ENCODE data around the gene LRRC38. TPM values are rescaled to one million over a fixed set of nuclear protein-coding genes. Genes with fewer than 3 reads are reported as not detected.
"Not testable (repeated sequence)": the region's sequence is repeated elsewhere in the genome, so short reads cannot be mapped to it uniquely, and the experiment has no call there.

LRRC38 gene
- total RNA-seq, 4 donors from 2014 or later, result 0.17 TPM; not detected in 3

GRCh38 chr1:13456904-13457532, 56.8 kb downstream of the LRRC38 start:
- H3K36me3 ChIP-seq, result no peaks in the 10 kb centered on the region
- H3K4me3 ChIP-seq, result no peak overlapping the region
- no peak overlapping the region for H3K27ac ChIP-seq (replicated peaks in 1 of 4)
- no peak for DNase-seq (ENCODE audit: extremely low spot score)
- no peaks in the 10 kb centered on the region for H3K9me3 ChIP-seq
- no peaks in the 10 kb centered on the region for H3K4me1 ChIP-seq
- 61% methylated on average over 15 of the region's 15 CpGs for WGBS
- peaks cover 0 to 67% (median 0%) of the 10 kb centered on the region in 4 donors for H3K27me3 ChIP-seq
- no peak for TF ChIP-seq POLR2AphosphoS5 (IDR thresholded peaks at IDR 0.05)
- no peak for TF ChIP-seq CTCF (IDR thresholded peaks at IDR 0.05)
- no peak for TF ChIP-seq POLR2A (IDR thresholded peaks at IDR 0.05; ENCODE audit: low read depth)
- no peak for TF ChIP-seq EP300 (IDR thresholded peaks at IDR 0.05)
- intact Hi-C loops (cut with DNase I), result no loop called here

- no peaks in the 10 kb centered on the region for H3K36me3 ChIP-seq
- no peak overlapping the region for H3K27ac ChIP-seq (replicated peaks in 1 of 4)
- intact Hi-C loops (cut with DNase I), result no loop called here
- TF ChIP-seq CTCF (IDR thresholded peaks at IDR 0.05) (no peak), POLR2A (IDR thresholded peaks at IDR 0.05; ENCODE audit: low read depth) (no peak), EP300 (IDR thresholded peaks at IDR 0.05) (no peak), POLR2AphosphoS5 (IDR thresholded peaks at IDR 0.05) (no peak)
- no peaks in the 10 kb centered on the region for H3K4me1 ChIP-seq
- WGBS, result 70% methylated on average over 5 of the region's 6 CpGs
- H3K9me3 ChIP-seq, result no peaks in the 10 kb centered on the region
- no peak for DNase-seq (ENCODE audit: extremely low spot score)
- peaks cover 0 to 19% (median 0%) of the 10 kb centered on the region in 4 donors for H3K27me3 ChIP-seq
- no peak overlapping the region for H3K4me3 ChIP-seq
Measured at GRCh38 chr1:13451399-13451965, 62.3 kb downstream of the LRRC38 start.

GRCh38 chr1:13450204-13450603, 63.6 kb downstream of the LRRC38 start:
- no peak for TF ChIP-seq CTCF (IDR thresholded peaks at IDR 0.05)
- no peak for TF ChIP-seq EP300 (IDR thresholded peaks at IDR 0.05)
- no peak for TF ChIP-seq POLR2AphosphoS5 (IDR thresholded peaks at IDR 0.05)
- no peak for TF ChIP-seq POLR2A (IDR thresholded peaks at IDR 0.05; ENCODE audit: low read depth)
- 75% methylated on average over 7 of the region's 7 CpGs for WGBS
- Histone ChIP-seq H3K4me3 (no peak overlapping the region), H3K36me3 (no peaks in the 10 kb centered on the region), H3K9me3 (no peaks in the 10 kb centered on the region), H3K27ac (replicated peaks in 1 of 4) (no peak overlapping the region), H3K27me3 (peaks cover 0 to 6% (median 0%) of the 10 kb centered on the region in 4 donors), H3K4me1 (no peaks in the 10 kb centered on the region)
- DNase-seq (ENCODE audit: extremely low spot score), result no peak
- intact Hi-C loops (cut with DNase I), result no loop called here

GRCh38 chr1:13443335-13443979, 70.3 kb downstream of the LRRC38 start:
- no peak overlapping the region for H3K27ac ChIP-seq (replicated peaks in 1 of 4)
- H3K27me3 ChIP-seq, result peaks cover 0 to 11% (median 0%) of the 10 kb centered on the region in 4 donors
- WGBS, result 42% methylated on average over 10 of the region's 10 CpGs
- H3K4me3 ChIP-seq, result no peak overlapping the region
- DNase-seq (ENCODE audit: extremely low spot score), result no peak
- no peaks in the 10 kb centered on the region for H3K9me3 ChIP-seq
- H3K4me1 ChIP-seq, result no peaks in the 10 kb centered on the region
- intact Hi-C loops (cut with DNase I), result no loop called here
- no peak for TF ChIP-seq POLR2AphosphoS5 (IDR thresholded peaks at IDR 0.05)
- no peak for TF ChIP-seq CTCF (IDR thresholded peaks at IDR 0.05)
- no peak for TF ChIP-seq EP300 (IDR thresholded peaks at IDR 0.05)
- no peak for TF ChIP-seq POLR2A (IDR thresholded peaks at IDR 0.05; ENCODE audit: low read depth)
- H3K36me3 ChIP-seq, result no peaks in the 10 kb centered on the region

- H3K27ac ChIP-seq (replicated peaks in 1 of 4); intact Hi-C loops (cut with DNase I); H3K4me1 ChIP-seq; H3K4me3 ChIP-seq; H3K9me3 ChIP-seq; H3K36me3 ChIP-seq; DNase-seq (ENCODE audit: extremely low spot score): not testable (repeated sequence)
- 88% methylated on average over 34 of the region's 49 CpGs for WGBS
- H3K27me3 ChIP-seq, result peaks cover 0 to 33% (median 0%) of the 10 kb centered on the region in 4 donors
Measured at GRCh38 chr1:13439104-13439783, 74.6 kb downstream of the LRRC38 start.
